WTC11 (cell line): Measurements from ENCODE around the gene IFI16. TPM values are rescaled to one million over a fixed set of nuclear protein-coding genes. Genes with fewer than 3 reads are reported as not detected.

ENCODE experiments used
- ATAC-seq: fragments of 200-7000 bp; cut with Tn5 transposase; 2 replicates; pipeline ENCODE4 v1.10.0; 2021; ENCODE audit warnings: mild to moderate bottlenecking, moderate library complexity
- CTCF ChIA-PET: fragments of 300-600 bp; sonication (Branson Sonifier 250); formaldehyde crosslinking; loops from one replicate; lab custom pipeline; 2021; ENCODE audit warnings: antibody characterized with exemption; lab: Charles Lee
- POLR2A ChIA-PET: fragments of 350-600 bp; sonication (Branson Sonifier 250); formaldehyde crosslinking; loops from one replicate; lab custom pipeline; 2021; ENCODE audit warnings: antibody characterized with exemption; lab: Charles Lee
- DNase-seq: peaks from one replicate; pipeline ENCODE4 v3.0.0; 2021; ENCODE audit warnings: low spot score
- H3K27ac Mint-ChIP-seq: 2 replicates; pipeline ENCODE4 v1.8.0; 2021; ENCODE audit warnings: mixed read lengths
- H3K27me3 Mint-ChIP-seq: 2 replicates; pipeline ENCODE4 v1.8.0; 2021; ENCODE audit warnings: low read depth, mild to moderate bottlenecking, moderate library complexity, mixed read lengths
- H3K36me3 Mint-ChIP-seq: 2 replicates; pipeline ENCODE4 v1.8.0; 2021; ENCODE audit warnings: mixed read lengths
- H3K4me1 Mint-ChIP-seq: 2 replicates; pipeline ENCODE4 v1.8.0; 2022; ENCODE audit warnings: mixed read lengths
- H3K4me3 Mint-ChIP-seq: 2 replicates; pipeline ENCODE4 v1.8.0; 2021; ENCODE audit warnings: mild to moderate bottlenecking, moderate library complexity, mixed read lengths
- H3K9me3 Mint-ChIP-seq: 2 replicates; pipeline ENCODE4 v1.8.0; 2021; ENCODE audit warnings: mixed read lengths
- CDX4 ChIP-seq: fragments of 250-450 bp; sonication (Bioruptor Pico); IDR thresholded peaks from 2 replicates; pipeline ENCODE4 v1.9.0; 2021; ENCODE audit warnings: moderate library complexity, mild to moderate bottlenecking, inconsistent platforms, borderline replicate concordance
- CREB1 ChIP-seq: sonication (generic); formaldehyde crosslinking; IDR thresholded peaks from 2 replicates; pipeline ENCODE4 v1.8.0; 2023; ENCODE audit warnings: mild to moderate bottlenecking, missing genetic modification reagents
- CREM ChIP-seq: sonication (generic); formaldehyde crosslinking; IDR thresholded peaks from 2 replicates; pipeline ENCODE4 v1.8.1; 2022; ENCODE audit warnings: mild to moderate bottlenecking, missing genetic modification reagents, moderate library complexity
- ELF4 ChIP-seq: sonication (generic); formaldehyde crosslinking; IDR thresholded peaks from 2 replicates; pipeline ENCODE4 v1.8.1; 2022; ENCODE audit warnings: low read depth, mild to moderate bottlenecking, moderate library complexity, missing genetic modification reagents
- FOXP1 ChIP-seq: sonication (generic); formaldehyde crosslinking; IDR thresholded peaks from 2 replicates; pipeline ENCODE4 v1.8.0; 2022; ENCODE audit warnings: missing genetic modification reagents, mild to moderate bottlenecking, moderate library complexity, borderline replicate concordance
- GABPB1 ChIP-seq: sonication (generic); formaldehyde crosslinking; IDR thresholded peaks from 2 replicates; pipeline ENCODE4 v1.8.1; 2023; ENCODE audit warnings: mild to moderate bottlenecking, missing genetic modification reagents
- IRF2 ChIP-seq: sonication (generic); formaldehyde crosslinking; IDR thresholded peaks from 2 replicates; pipeline ENCODE4 v1.8.0; 2022; ENCODE audit warnings: low read depth, missing genetic modification reagents, borderline replicate concordance
- JAZF1 ChIP-seq: fragments of 250-450 bp; sonication (Bioruptor Pico); IDR thresholded peaks from 2 replicates; pipeline ENCODE4 v1.9.0; 2021; ENCODE audit warnings: moderate library complexity, mild to moderate bottlenecking, inconsistent platforms
- KAT7 ChIP-seq: sonication (generic); formaldehyde crosslinking; IDR thresholded peaks from 2 replicates; pipeline ENCODE4 v1.8.1; 2023; ENCODE audit warnings: missing genetic modification reagents, mild to moderate bottlenecking, borderline replicate concordance
- NR2C2 ChIP-seq: sonication (generic); formaldehyde crosslinking; IDR thresholded peaks from 2 replicates; pipeline ENCODE4 v1.8.0; 2022; ENCODE audit warnings: mild to moderate bottlenecking, missing genetic modification reagents
- PREB ChIP-seq: sonication (generic); formaldehyde crosslinking; IDR thresholded peaks from 2 replicates; pipeline ENCODE4 v1.8.1; 2022; ENCODE audit warnings: mild to moderate bottlenecking, missing genetic modification reagents, moderate library complexity, borderline replicate concordance
- SMAD3 ChIP-seq: sonication (generic); formaldehyde crosslinking; IDR thresholded peaks from 2 replicates; pipeline ENCODE4 v1.8.0; 2022; ENCODE audit warnings: missing genetic modification reagents, mild to moderate bottlenecking, borderline replicate concordance
- SOX15 ChIP-seq: fragments of 250-450 bp; sonication (Bioruptor Pico); IDR thresholded peaks from 2 replicates; pipeline ENCODE4 v1.9.0; 2021; ENCODE audit warnings: mild to moderate bottlenecking
- TEAD4 ChIP-seq: sonication (generic); formaldehyde crosslinking; IDR thresholded peaks from 2 replicates; pipeline ENCODE4 v1.8.0; 2022; ENCODE audit warnings: mild to moderate bottlenecking, missing genetic modification reagents
- ZNF121 ChIP-seq: sonication (generic); formaldehyde crosslinking; IDR thresholded peaks from 2 replicates; pipeline ENCODE4 v1.8.0; 2023; ENCODE audit warnings: missing genetic modification reagents
- ZNF512 ChIP-seq: sonication (generic); formaldehyde crosslinking; IDR thresholded peaks from 2 replicates; pipeline ENCODE4 v1.8.1; 2022; ENCODE audit warnings: missing genetic modification reagents, borderline replicate concordance
- ZNF671 ChIP-seq: fragments of 250-450 bp; sonication (Bioruptor Pico); IDR thresholded peaks from 2 replicates; pipeline ENCODE4 v1.8.0; 2021; ENCODE audit warnings: mild to moderate bottlenecking
- total RNA-seq: library from RNA; stranded (reverse); gene quantifications from 3 replicates; pipeline ENCODE4 v1.2.3, GENCODE V29; 2021
- TF ChIP-seq, protein P1 (sequence below): sonication (generic); formaldehyde crosslinking; IDR thresholded peaks from 2 replicates; pipeline ENCODE4 v1.8.1; 2023; ENCODE audit warnings: mild to moderate bottlenecking, missing genetic modification reagents
- TF ChIP-seq, protein P2 (sequence below): sonication (generic); formaldehyde crosslinking; IDR thresholded peaks from 2 replicates; pipeline ENCODE4 v1.8.0; 2022; ENCODE audit warnings: mild to moderate bottlenecking, missing genetic modification reagents
- TF ChIP-seq, protein P3 (sequence below): sonication (generic); formaldehyde crosslinking; IDR thresholded peaks from 2 replicates; pipeline ENCODE4 v1.8.1; 2023; ENCODE audit warnings: mild to moderate bottlenecking, missing genetic modification reagents
- TF ChIP-seq, protein P4 (sequence below): sonication (generic); formaldehyde crosslinking; IDR thresholded peaks from 2 replicates; pipeline ENCODE4 v1.8.0; 2022; ENCODE audit warnings: mild to moderate bottlenecking, missing genetic modification reagents
- TF ChIP-seq, protein P5 (sequence below): sonication (generic); formaldehyde crosslinking; IDR thresholded peaks from 2 replicates; pipeline ENCODE4 v1.8.1; 2022; ENCODE audit warnings: low read depth, missing genetic modification reagents, borderline replicate concordance
- TF ChIP-seq, protein P6 (sequence below): fragments of 250-450 bp; sonication (Bioruptor Pico); IDR thresholded peaks from 2 replicates; pipeline ENCODE4 v1.9.0; 2021; ENCODE audit warnings: mild to moderate bottlenecking

The IFI16 gene
- total RNA-seq, 1 experiment from 2014 or later, result 3.2 TPM

GRCh38 chr1:158978730-158979129, 31.0 kb upstream of the IFI16 start:
- Mint-ChIP-seq H3K9me3 (peaks cover 40% of the 10 kb centered on the region), H3K4me1 (peaks cover 19% of the 10 kb centered on the region), H3K4me3 (no peak overlapping the region), H3K27ac (no peak overlapping the region), H3K36me3 (peaks cover 14% of the 10 kb centered on the region), H3K27me3 (no peaks in the 10 kb centered on the region)
- CTCF ChIA-PET, result interaction anchor here (0.8 kb wide), 1 partner anchor 90 kb away, joined by 3 read pairs; no protein-coding TSS in a partner anchor
- no peak for DNase-seq
- no peak for ATAC-seq
- POLR2A ChIA-PET, result no interaction called here
- TF ChIP-seq ZNF512 (CRISPR knock-in tag), result no peak
- no peak for TF ChIP-seq JAZF1 (CRISPR knock-in tag)
- no peak for TF ChIP-seq ZNF671 (CRISPR knock-in tag)
- TF ChIP-seq, protein P1, sequence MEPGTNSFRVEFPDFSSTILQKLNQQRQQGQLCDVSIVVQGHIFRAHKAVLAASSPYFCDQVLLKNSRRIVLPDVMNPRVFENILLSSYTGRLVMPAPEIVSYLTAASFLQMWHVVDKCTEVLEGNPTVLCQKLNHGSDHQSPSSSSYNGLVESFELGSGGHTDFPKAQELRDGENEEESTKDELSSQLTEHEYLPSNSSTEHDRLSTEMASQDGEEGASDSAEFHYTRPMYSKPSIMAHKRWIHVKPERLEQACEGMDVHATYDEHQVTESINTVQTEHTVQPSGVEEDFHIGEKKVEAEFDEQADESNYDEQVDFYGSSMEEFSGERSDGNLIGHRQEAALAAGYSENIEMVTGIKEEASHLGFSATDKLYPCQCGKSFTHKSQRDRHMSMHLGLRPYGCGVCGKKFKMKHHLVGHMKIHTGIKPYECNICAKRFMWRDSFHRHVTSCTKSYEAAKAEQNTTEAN (CRISPR knock-in tag), result no peak
- TF ChIP-seq GABPB1 (CRISPR knock-in tag), result no peak
- no peak for TF ChIP-seq CREB1 (CRISPR knock-in tag)
- no peak for TF ChIP-seq FOXP1 (CRISPR knock-in tag)
- no peak for TF ChIP-seq IRF2 (CRISPR knock-in tag)
- TF ChIP-seq, protein P2, sequence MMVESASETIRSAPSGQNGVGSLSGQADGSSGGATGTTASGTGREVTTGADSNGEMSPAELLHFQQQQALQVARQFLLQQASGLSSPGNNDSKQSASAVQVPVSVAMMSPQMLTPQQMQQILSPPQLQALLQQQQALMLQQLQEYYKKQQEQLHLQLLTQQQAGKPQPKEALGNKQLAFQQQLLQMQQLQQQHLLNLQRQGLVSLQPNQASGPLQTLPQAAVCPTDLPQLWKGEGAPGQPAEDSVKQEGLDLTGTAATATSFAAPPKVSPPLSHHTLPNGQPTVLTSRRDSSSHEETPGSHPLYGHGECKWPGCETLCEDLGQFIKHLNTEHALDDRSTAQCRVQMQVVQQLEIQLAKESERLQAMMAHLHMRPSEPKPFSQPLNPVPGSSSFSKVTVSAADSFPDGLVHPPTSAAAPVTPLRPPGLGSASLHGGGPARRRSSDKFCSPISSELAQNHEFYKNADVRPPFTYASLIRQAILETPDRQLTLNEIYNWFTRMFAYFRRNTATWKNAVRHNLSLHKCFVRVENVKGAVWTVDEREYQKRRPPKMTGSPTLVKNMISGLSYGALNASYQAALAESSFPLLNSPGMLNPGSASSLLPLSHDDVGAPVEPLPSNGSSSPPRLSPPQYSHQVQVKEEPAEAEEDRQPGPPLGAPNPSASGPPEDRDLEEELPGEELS (CRISPR knock-in tag), result no peak
- TF ChIP-seq, protein P3, sequence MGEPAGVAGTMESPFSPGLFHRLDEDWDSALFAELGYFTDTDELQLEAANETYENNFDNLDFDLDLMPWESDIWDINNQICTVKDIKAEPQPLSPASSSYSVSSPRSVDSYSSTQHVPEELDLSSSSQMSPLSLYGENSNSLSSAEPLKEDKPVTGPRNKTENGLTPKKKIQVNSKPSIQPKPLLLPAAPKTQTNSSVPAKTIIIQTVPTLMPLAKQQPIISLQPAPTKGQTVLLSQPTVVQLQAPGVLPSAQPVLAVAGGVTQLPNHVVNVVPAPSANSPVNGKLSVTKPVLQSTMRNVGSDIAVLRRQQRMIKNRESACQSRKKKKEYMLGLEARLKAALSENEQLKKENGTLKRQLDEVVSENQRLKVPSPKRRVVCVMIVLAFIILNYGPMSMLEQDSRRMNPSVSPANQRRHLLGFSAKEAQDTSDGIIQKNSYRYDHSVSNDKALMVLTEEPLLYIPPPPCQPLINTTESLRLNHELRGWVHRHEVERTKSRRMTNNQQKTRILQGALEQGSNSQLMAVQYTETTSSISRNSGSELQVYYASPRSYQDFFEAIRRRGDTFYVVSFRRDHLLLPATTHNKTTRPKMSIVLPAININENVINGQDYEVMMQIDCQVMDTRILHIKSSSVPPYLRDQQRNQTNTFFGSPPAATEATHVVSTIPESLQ, result no peak
- no peak for TF ChIP-seq ELF4
- no peak for TF ChIP-seq SMAD3 (CRISPR knock-in tag)
- TF ChIP-seq CREM (CRISPR knock-in tag), result no peak
- TF ChIP-seq, protein P4, sequence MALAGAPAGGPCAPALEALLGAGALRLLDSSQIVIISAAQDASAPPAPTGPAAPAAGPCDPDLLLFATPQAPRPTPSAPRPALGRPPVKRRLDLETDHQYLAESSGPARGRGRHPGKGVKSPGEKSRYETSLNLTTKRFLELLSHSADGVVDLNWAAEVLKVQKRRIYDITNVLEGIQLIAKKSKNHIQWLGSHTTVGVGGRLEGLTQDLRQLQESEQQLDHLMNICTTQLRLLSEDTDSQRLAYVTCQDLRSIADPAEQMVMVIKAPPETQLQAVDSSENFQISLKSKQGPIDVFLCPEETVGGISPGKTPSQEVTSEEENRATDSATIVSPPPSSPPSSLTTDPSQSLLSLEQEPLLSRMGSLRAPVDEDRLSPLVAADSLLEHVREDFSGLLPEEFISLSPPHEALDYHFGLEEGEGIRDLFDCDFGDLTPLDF, result no peak
- no peak for TF ChIP-seq NR2C2 (CRISPR knock-in tag)

DNA sequence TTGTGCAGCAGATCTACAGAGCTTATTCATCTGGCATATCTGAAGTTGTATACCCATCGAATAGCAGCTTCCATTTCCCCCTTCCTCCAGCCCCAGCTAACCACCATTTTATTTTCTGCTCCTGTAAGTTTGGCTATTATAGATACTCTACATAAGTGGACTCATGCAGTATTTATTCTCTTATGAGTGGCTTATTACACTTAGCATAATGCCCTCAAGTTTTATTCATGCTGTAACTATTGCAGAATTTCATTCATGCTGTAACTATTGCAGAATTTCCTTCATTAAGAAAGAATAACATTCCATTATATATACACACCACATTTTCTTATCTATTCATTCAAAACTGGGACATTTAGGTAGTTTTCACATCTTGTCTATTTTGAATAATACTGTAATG, 30.5 kb upstream of the IFI16 start:
- ChIA-PET POLR2A (no interaction called here), CTCF (interaction anchor here (0.8 kb wide), 1 partner anchor 89 kb away, joined by 3 read pairs; no protein-coding TSS in a partner anchor)
- Mint-ChIP-seq H3K36me3 (peaks cover 14% of the 10 kb centered on the region), H3K4me3 (no peak overlapping the region), H3K9me3 (peaks cover 45% of the 10 kb centered on the region), H3K27ac (no peak overlapping the region), H3K27me3 (no peaks in the 10 kb centered on the region), H3K4me1 (peaks cover 19% of the 10 kb centered on the region)
- DNase-seq, result no peak
- no peak for ATAC-seq
- TF ChIP-seq SOX15 (CRISPR knock-in tag) (no peak), ZNF121 (no peak), PREB (CRISPR knock-in tag) (no peak), CDX4 (no peak), KAT7 (no peak), TEAD4 (no peak)
- TF ChIP-seq, protein P5, sequence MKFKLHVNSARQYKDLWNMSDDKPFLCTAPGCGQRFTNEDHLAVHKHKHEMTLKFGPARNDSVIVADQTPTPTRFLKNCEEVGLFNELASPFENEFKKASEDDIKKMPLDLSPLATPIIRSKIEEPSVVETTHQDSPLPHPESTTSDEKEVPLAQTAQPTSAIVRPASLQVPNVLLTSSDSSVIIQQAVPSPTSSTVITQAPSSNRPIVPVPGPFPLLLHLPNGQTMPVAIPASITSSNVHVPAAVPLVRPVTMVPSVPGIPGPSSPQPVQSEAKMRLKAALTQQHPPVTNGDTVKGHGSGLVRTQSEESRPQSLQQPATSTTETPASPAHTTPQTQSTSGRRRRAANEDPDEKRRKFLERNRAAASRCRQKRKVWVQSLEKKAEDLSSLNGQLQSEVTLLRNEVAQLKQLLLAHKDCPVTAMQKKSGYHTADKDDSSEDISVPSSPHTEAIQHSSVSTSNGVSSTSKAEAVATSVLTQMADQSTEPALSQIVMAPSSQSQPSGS (CRISPR knock-in tag), result no peak
- TF ChIP-seq, protein P6, sequence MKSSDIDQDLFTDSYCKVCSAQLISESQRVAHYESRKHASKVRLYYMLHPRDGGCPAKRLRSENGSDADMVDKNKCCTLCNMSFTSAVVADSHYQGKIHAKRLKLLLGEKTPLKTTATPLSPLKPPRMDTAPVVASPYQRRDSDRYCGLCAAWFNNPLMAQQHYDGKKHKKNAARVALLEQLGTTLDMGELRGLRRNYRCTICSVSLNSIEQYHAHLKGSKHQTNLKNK, result no peak
